Suprapubic skin (tissue), 4 donors: ENCODE measurements around the gene GPR35. TPM values are rescaled to one million over a fixed set of nuclear protein-coding genes. Genes with fewer than 3 reads are reported as not detected.

Experiments
- total RNA-seq, 4 donors: library from RNA; depleted of rRNA; stranded (reverse); fragments of >200 nt; gene quantifications; one replicate each; pipeline ENCODE4 v1.1.0, GENCODE V29; 2016

Gene GPR35
- total RNA-seq, 4 donors from 2014 or later, result 1.4 to 7.5 (median 2.5) TPM

Other genes starting within 250 kb of the GPR35 start
- gene GPC1, start 189.8 kb upstream of the GPR35 start, total RNA-seq, result 100 to 1,000 TPM; 130 to 164 (median 145) TPM
- 10 to 100 TPM; 12.2 to 52.1 (median 23.0) TPM for gene ANKMY1, start 67.5 kb upstream of the GPR35 start, total RNA-seq
- 10 to 100 TPM in 1 of 4 donors, 1 to 10 TPM in 3; 6.3 to 10.4 (median 8.3) TPM for gene DUSP28, start 65.1 kb upstream of the GPR35 start, total RNA-seq
- gene RNPEPL1, start 57.0 kb upstream of the GPR35 start, total RNA-seq, result 100 to 1,000 TPM in 1 of 4 donors, 10 to 100 TPM in 3; 70.8 to 104 (median 72.6) TPM
- 10 to 100 TPM; 31.3 to 73.6 (median 37.9) TPM for gene CAPN10, start 38.7 kb upstream of the GPR35 start, total RNA-seq
- gene AQP12B, start 57.4 kb downstream of the GPR35 start, total RNA-seq, result not detected
- not detected for gene AQP12A, start 66.4 kb downstream of the GPR35 start, total RNA-seq
- gene KIF1A, start 194.7 kb downstream of the GPR35 start, total RNA-seq, result 10 to 100 TPM in 1 of 4 donors, 1 to 10 TPM in 3; 2.9 to 15.9 (median 3.2) TPM
- under 1 TPM in 1 of 4 donors, not detected in 3; 0.80 TPM for gene AGXT, start 243.3 kb downstream of the GPR35 start, total RNA-seq